Mucosa of rectum (tissue), 2 donors: ENCODE measurements around the gene CFAP77.
"Not testable (repeated sequence)": the region's sequence is repeated elsewhere in the genome, so short reads cannot be mapped to it uniquely, and the experiment has no call there.

Source experiments
- H3K27ac ChIP-seq, 2 donors: one replicate each; pipeline ENCODE4 v1.7.0; 2013; ENCODE audit warnings: inconsistent platforms in 2 of 2, low read depth in 2 of 2, low read length in 2 of 2
- H3K27me3 ChIP-seq, 2 donors: one replicate each; pipeline ENCODE4 v1.7.0; 2013; ENCODE audit warnings: low read length in 2 of 2; ENCODE audit not compliant: control insufficient read depth in 2 of 2, insufficient read depth in 2 of 2
- H3K36me3 ChIP-seq, 2 donors: one replicate each; pipeline ENCODE4 v1.7.0; 2013; ENCODE audit warnings: low read length in 2 of 2; ENCODE audit not compliant: control insufficient read depth in 2 of 2, insufficient read depth in 2 of 2
- H3K4me1 ChIP-seq, 2 donors: one replicate each; pipeline ENCODE4 v1.7.0; 2013; ENCODE audit warnings: low read length in 2 of 2, mild to moderate bottlenecking in 1 of 2; ENCODE audit not compliant: control insufficient read depth in 2 of 2, insufficient read depth in 2 of 2
- H3K4me3 ChIP-seq, 2 donors: one replicate each; pipeline ENCODE4 v1.7.0; 2013; ENCODE audit warnings: low read length in 2 of 2
- H3K9ac ChIP-seq, 2 donors: one replicate each; pipeline ENCODE4 v1.7.0; 2013; ENCODE audit warnings: low read length in 2 of 2, low read depth in 1 of 2, mild to moderate bottlenecking in 1 of 2
- H3K9me3 ChIP-seq, 2 donors: one replicate each; pipeline ENCODE4 v1.7.0; 2013; ENCODE audit warnings: low read length in 2 of 2; ENCODE audit not compliant: control insufficient read depth in 2 of 2
- donor health status: healthy.
- donor health status: Normal muscosa, but diverticular disease.

CFAP77 gene

GRCh38 chr9:132552041-132552440 is 142.0 kb downstream of the CFAP77 start:
- peaks cover 0 to 5% of the 10 kb centered on the region in 2 donors for H3K27me3 ChIP-seq
- peaks cover 0 to 3% of the 10 kb centered on the region in 2 donors for H3K4me1 ChIP-seq
- H3K9me3 ChIP-seq = no peaks in the 10 kb centered on the region
- H3K4me3 ChIP-seq = no peak overlapping the region
- no peaks in the 10 kb centered on the region for H3K36me3 ChIP-seq
- H3K27ac ChIP-seq = no peak overlapping the region
- H3K9ac ChIP-seq = no peak overlapping the region

GRCh38 chr9:132554755-132555154 is 144.7 kb downstream of the CFAP77 start:
- H3K27ac ChIP-seq = no peak overlapping the region
- H3K27me3 ChIP-seq = peaks cover 0 to 5% of the 10 kb centered on the region in 2 donors
- H3K36me3 ChIP-seq = no peaks in the 10 kb centered on the region
- no peak overlapping the region for H3K9ac ChIP-seq
- H3K9me3 ChIP-seq = no peaks in the 10 kb centered on the region
- H3K4me1 ChIP-seq = no peaks in the 10 kb centered on the region
- H3K4me3 ChIP-seq = no peak overlapping the region

GRCh38 chr9:132555528-132555927 is 145.5 kb downstream of the CFAP77 start:
- Histone ChIP-seq H3K9me3 (no peaks in the 10 kb centered on the region), H3K36me3 (no peaks in the 10 kb centered on the region), H3K27ac (no peak overlapping the region), H3K27me3 (peaks cover 2 to 5% of the 10 kb centered on the region in 2 donors), H3K4me3 (no peak overlapping the region), H3K4me1 (no peaks in the 10 kb centered on the region), H3K9ac (no peak overlapping the region)

- Histone ChIP-seq H3K27me3 (peaks cover 7 to 8% of the 10 kb centered on the region in 2 donors), H3K4me1 (no peaks in the 10 kb centered on the region), H3K27ac (no peak overlapping the region), H3K36me3 (no peaks in the 10 kb centered on the region), H3K4me3 (no peak overlapping the region), H3K9ac (no peak overlapping the region), H3K9me3 (no peaks in the 10 kb centered on the region)
Measured at GRCh38 chr9:132556235-132556634, 146.2 kb downstream of the CFAP77 start.

- H3K36me3 ChIP-seq = no peaks in the 10 kb centered on the region
- H3K27me3 ChIP-seq = peaks cover 7 to 8% of the 10 kb centered on the region in 2 donors
- H3K27ac ChIP-seq = no peak overlapping the region
- H3K9me3 ChIP-seq = no peaks in the 10 kb centered on the region
- no peak overlapping the region for H3K9ac ChIP-seq
- no peaks in the 10 kb centered on the region for H3K4me1 ChIP-seq
- no peak overlapping the region for H3K4me3 ChIP-seq
Measured at GRCh38 chr9:132556714-132557113, 146.7 kb downstream of the CFAP77 start.

GRCh38 chr9:132557159-132557558 is 147.1 kb downstream of the CFAP77 start:
- no peak overlapping the region for H3K4me3 ChIP-seq
- H3K36me3 ChIP-seq = no peaks in the 10 kb centered on the region
- no peaks in the 10 kb centered on the region for H3K9me3 ChIP-seq
- no peaks in the 10 kb centered on the region for H3K4me1 ChIP-seq
- H3K27me3 ChIP-seq = peaks cover 7 to 10% of the 10 kb centered on the region in 2 donors
- H3K27ac ChIP-seq = no peak overlapping the region
- H3K9ac ChIP-seq = no peak overlapping the region

- Histone ChIP-seq H3K4me1 (no peaks in the 10 kb centered on the region), H3K36me3 (no peaks in the 10 kb centered on the region), H3K9me3 (no peaks in the 10 kb centered on the region), H3K27ac (no peak overlapping the region), H3K9ac (no peak overlapping the region), H3K27me3 (peaks cover 7 to 13% of the 10 kb centered on the region in 2 donors), H3K4me3 (no peak overlapping the region)
Measured at GRCh38 chr9:132559711-132560110, 149.7 kb downstream of the CFAP77 start.

GRCh38 chr9:132560616-132561202 is 150.7 kb downstream of the CFAP77 start:
- H3K4me1 ChIP-seq = no peaks in the 10 kb centered on the region
- peaks cover 7 to 11% of the 10 kb centered on the region in 2 donors for H3K27me3 ChIP-seq
- H3K9ac ChIP-seq = no peak overlapping the region
- no peaks in the 10 kb centered on the region for H3K36me3 ChIP-seq
- no peaks in the 10 kb centered on the region for H3K9me3 ChIP-seq
- no peak overlapping the region for H3K4me3 ChIP-seq
- H3K27ac ChIP-seq = no peak overlapping the region

GRCh38 chr9:132562306-132562573 is 152.2 kb downstream of the CFAP77 start:
- H3K27me3 ChIP-seq = peaks cover 7 to 11% of the 10 kb centered on the region in 2 donors
- no peak overlapping the region for H3K4me3 ChIP-seq
- no peak overlapping the region for H3K27ac ChIP-seq
- H3K9ac ChIP-seq = no peak overlapping the region
- H3K36me3 ChIP-seq = no peaks in the 10 kb centered on the region
- H3K4me1 ChIP-seq = no peaks in the 10 kb centered on the region
- H3K9me3 ChIP-seq = no peaks in the 10 kb centered on the region

- Histone ChIP-seq H3K27ac (no peak overlapping the region), H3K36me3 (no peaks in the 10 kb centered on the region), H3K27me3 (peaks cover 7 to 11% of the 10 kb centered on the region in 2 donors), H3K9me3 (no peaks in the 10 kb centered on the region), H3K4me1 (no peaks in the 10 kb centered on the region), H3K4me3 (no peak overlapping the region), H3K9ac (no peak overlapping the region)
Measured at GRCh38 chr9:132564526-132564925, 154.5 kb downstream of the CFAP77 start.

GRCh38 chr9:132568787-132569186 is 158.8 kb downstream of the CFAP77 start:
- not testable (repeated sequence) for H3K9me3 ChIP-seq, H3K9ac ChIP-seq, H3K27me3 ChIP-seq, H3K4me1 ChIP-seq, H3K36me3 ChIP-seq, H3K27ac ChIP-seq, H3K4me3 ChIP-seq
